RCC 7860 (cell line): ENCODE results near the gene TMEM187.
"Not testable (repeated sequence)": the region's sequence is repeated elsewhere in the genome, so short reads cannot be mapped to it uniquely, and the experiment has no call there.

Source experiments
- DNase-seq: peaks from one replicate; pipeline ENCODE4 v3.0.0-alpha.2; 2015; ENCODE audit warnings: low spot score
- FAIRE-seq: peaks from 2 replicates; lab custom pipeline; 2012; peaks lifted over from hg19 to GRCh38; lab: Jason Lieb, UNC

TMEM187 gene

DNA sequence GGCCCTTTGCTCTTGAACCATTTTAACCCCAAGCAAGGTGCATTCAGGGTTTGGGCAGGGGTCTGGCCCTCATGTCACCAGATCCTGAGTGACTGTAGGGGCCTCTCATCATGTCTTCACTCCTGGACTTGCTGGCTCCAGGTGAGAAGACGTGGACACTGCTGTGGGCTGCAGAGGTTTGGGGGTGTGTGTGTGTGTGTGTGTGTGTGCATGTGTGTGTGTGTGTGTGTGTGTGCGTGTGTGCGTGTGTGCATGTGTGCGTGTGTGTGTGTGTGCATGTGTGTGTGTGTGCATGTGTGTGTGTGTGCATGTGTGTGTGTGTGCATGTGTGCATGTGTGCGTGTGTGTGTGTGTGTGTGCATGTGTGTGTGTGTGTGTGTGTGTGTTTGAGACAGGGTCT lies 21.8 kb downstream of the TMEM187 start:
- not testable (repeated sequence) for FAIRE-seq, DNase-seq

GRCh38 chrX:153995504-153995903 lies 22.9 kb downstream of the TMEM187 start:
- DNase-seq (no peak), FAIRE-seq (no peak)

GRCh38 chrX:153999359-154000037 lies 26.9 kb downstream of the TMEM187 start:
- no peak for DNase-seq
- FAIRE-seq: no peak

GRCh38 chrX:154000051-154000450 lies 27.5 kb downstream of the TMEM187 start:
- FAIRE-seq (no peak), DNase-seq (no peak)

GRCh38 chrX:154002215-154002719 lies 29.7 kb downstream of the TMEM187 start:
- FAIRE-seq (no peak), DNase-seq (peak; percentile 38)

- DNase-seq (no peak), FAIRE-seq (no peak)
Observed at GRCh38 chrX:154004315-154004714, 31.8 kb downstream of the TMEM187 start.

DNA sequence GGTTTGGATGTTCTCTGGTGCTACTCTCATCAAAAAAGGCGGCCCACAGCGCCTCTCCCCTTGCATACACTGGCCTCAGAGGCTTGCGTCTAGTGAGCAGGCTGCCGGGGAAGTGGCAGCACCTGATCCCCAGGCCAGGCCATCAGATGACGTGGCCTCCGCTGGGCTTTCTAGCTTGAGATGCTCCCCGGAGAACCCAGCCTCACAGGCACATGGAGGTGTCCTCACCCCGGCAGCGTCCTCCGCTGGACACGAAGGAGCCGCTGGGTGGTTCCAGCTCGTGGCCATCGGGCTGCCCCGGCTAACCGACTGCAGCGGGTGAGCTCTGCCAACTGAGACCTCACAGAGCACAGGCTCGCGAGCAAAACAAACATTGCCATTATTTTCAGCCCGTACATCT lies 34.4 kb downstream of the TMEM187 start:
- DNase-seq (no peak), FAIRE-seq (no peak)

GRCh38 chrX:154008521-154008920 lies 36.0 kb downstream of the TMEM187 start:
- FAIRE-seq: no peak
- no peak for DNase-seq

- DNase-seq (no peak), FAIRE-seq (no peak)
Observed at GRCh38 chrX:154010330-154011087, 38.0 kb downstream of the TMEM187 start.

DNA sequence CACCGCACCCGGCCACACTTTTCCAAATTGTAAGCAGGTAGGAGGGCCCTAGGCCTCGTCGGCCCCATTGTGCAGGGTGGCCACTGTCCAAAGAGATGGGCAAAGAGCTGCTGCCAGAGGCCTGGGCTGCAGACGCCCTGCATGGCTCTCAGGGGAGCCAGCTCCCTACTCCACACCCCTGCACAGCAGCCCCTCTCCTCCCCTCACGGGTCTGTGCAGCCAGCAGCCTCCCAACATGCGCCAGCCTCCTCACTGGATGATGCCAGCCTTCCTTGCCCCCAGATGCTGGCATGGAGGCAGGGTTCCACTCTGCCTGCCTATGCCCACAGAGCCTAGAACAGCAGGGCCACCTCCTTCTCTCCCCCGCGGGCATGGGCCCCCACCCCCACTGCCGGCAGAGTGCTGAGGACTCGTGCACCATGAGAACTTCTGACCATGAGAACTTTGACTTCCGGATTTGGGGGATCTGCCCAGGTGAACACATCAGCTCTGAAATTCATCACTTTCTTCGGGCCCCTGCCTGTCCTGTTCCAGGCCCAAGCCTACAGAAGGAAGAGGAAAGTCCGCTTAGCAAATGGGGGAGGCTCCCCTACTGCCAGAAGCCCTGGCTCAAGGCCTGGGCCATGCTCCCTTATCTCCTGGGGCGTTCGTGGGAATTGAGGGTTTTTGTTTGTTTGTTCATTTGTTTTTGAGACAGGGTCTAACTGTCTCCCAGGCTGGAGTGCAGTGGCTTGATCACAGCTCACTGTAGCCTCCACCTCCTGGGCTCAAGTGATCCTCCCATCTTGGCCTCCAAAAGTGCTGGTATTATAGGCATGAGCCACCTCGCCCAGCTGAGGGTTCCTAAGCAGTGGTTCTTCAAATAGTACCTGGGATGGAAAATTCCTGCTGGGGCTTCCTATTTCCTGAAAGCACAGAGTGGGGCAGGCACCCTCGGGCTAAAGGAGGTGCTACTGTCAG lies 39.1 kb downstream of the TMEM187 start:
- FAIRE-seq: no peak
- no peak for DNase-seq

DNA sequence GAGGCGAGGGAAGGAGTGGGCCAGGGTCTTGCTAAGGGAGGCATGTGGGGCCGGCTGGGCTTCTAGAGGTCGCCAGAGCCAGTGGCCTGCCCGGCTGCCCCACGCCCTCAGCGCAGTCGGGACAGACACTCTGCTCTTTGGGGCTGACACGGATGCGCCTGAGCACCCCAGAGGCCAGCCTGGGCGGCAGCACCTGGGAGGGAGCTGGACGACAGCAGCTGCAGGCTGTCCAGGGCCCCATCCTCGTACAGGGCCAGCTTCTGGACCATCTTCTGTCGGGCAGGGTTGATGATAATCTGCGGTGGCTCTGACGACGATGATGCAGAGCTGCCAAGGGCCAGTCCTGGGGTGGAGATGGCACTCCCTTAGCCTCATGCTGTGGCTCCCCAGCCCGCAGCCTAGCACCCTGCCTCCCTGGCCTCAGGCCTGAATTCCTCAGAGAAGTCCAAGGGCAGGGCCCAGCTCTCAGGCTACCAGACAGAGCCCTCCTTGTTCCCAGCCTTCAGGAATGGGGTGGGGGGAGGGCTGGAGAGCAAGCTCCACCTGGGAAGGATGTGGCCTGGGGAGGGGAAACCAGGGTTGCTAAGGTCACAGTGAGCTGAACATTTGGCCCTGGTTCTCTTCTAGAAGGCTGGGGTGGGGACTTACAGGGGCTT lies 39.9 kb downstream of the TMEM187 start:
- FAIRE-seq (no peak), DNase-seq (no peak)

- no peak for FAIRE-seq
- no peak for DNase-seq
Observed at GRCh38 chrX:154013001-154013421, 40.5 kb downstream of the TMEM187 start.

DNA sequence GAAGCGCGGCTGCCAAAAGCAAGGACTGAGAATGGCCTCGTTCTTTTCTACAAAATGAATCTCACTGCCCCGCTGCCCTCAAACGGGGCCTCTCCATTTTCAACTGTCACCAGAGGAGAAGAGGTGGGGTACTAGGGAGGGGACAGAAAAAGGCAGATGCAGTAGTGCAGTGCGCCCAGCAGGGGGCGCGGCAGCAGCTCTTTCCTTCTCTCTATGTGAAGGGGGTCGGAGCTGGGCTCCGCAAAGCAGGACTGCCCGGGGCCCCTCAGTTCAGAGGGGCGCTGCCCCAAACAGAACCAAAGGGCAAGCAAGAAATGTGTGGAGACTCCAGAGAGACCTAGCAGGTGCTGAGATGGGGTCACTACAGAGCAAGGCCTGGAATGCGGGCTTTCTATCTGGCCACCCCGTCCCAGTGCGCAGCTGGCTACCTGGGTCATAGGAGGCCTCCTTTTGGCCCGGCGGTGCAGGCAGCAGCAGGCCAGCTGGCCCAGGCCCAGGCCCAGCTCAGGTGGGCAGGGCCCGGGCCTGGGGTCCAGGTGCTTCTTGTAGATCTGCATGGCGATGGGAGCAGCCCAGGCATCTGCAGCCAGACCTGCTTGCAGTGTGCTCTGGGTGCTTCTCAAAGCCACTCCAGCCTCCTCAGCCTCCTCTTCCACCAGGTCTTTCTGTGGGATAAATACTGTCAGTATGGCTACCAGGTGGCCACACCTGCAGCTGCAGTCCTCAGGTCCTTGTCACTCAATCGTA lies 41.2 kb downstream of the TMEM187 start:
- DNase-seq (no peak), FAIRE-seq (no peak)

DNA sequence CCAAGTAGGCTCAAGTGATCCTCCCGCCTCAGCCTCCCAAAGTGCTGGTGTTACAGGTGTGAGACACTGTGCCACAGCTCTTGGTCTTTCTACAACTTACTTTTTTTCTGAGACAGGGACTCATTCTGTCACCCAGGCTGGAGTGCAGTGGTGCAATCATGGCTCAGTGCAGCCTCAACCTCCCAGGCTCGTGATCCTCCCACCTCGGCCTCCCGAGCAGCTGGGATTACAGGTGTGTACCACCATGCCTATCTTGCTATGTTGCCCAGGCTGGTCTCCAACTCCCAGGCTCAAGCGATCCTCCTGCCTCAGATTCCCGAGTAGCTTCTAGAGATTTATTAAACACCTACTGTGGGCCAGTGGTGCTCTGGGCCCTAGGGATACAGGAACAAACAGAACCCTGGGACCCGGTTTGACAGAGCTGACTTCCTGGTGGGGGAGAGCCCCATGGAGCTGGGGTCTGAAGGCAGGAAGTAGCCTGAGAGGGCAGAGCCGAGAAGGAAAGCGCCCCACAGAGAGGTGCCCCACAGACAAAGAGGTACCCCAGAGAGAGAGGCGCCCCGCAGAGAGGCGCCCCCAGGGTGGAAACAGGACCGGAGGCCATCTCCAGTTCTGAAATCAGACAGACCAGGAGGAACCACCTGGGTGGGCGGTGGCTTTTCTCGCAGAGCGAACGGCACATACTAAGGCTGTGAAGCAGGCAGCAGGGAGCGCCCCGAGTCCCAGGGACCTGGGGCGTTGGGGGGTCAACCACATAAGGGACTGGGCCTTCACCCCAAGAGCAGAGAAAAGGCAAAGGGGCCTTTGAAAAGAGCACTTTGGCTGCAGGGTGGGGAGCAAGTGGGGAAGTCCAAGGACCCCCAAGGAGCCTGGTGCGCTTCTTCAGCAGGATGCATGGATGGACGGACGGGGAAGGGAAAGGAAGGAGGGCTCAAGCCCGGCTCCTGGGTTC lies 42.2 kb downstream of the TMEM187 start:
- FAIRE-seq (no peak), DNase-seq (no peak)

- FAIRE-seq: no peak
- DNase-seq: no peak
Observed at GRCh38 chrX:154015581-154016264, 43.2 kb downstream of the TMEM187 start.

- no peak for FAIRE-seq
- no peak for DNase-seq
Observed at GRCh38 chrX:154016366-154017076, 44.0 kb downstream of the TMEM187 start.

DNA sequence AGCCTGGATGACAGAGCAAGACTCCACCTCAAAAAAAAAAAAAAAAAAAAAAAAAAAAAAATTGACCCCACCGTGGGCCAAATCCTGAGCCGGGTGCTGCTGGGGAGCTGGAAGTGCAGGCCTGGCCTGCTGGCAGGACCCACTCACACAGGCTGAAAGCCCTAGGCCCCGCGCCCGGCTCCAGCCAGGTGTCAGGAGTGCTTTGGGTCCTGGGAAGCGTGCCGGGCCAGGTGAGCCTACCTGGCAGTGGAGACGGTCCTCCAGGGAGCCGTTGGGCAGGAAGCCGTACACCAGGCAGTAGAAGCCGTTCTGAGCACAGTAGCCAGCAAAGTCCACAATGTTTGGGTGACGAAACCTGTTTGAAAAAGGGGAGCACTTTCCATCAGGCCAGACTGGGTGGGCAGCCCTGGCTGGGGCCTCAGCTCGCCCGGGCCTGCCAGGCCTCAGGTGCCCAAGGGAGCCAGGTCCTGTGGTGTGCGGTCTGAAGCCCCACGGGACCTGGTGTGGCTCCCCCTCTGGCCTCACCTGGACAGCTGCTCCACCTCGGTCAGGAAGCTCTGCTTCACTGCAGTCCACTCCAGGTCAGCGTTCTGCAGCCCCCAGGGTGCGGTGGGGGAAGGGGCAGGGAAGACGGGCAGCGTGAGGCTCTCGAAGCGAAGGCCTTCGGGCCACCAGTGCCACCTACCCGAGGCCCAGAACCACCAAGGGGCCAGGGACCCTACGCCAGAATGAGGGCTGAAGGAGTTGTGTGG lies 45.4 kb downstream of the TMEM187 start:
- DNase-seq (no peak), FAIRE-seq (no peak)
